ENCODE results near the gene SLC66A2.

- TF ChIP-seq POLR2A (IDR thresholded peaks at IDR 0.05) (peak; percentile 35), CTCF (IDR thresholded peaks at IDR 0.05) (no peak)
Observed at GRCh38 chr18:79951545-79952455, at the start of gene SLC66A2.

Data from testis (tissue), 2 donors.